ENCODE measurements around the gene CD6. TPM values are rescaled to one million over a fixed set of nuclear protein-coding genes. Genes with fewer than 3 reads are reported as not detected.

The CD6 gene
- total and polyA plus RNA-seq, 4 experiments from 2014 or later: 281 to 428 (median 356) TPM

GRCh38 chr11:60941371-60942119 lies 29.9 kb upstream of the CD6 start:
- no peaks in the 10 kb centered on the region for H3K4me1 ChIP-seq (ENCODE audit: insufficient read depth, low read length)
- Mint-ChIP-seq H3K9me3 (peaks cover 0 to 2% (median 0%) of the 10 kb centered on the region in 8 donors), H3K4me1 (peaks cover 2 to 9% (median 3%) of the 10 kb centered on the region in 4 donors), H3K27me3 (peaks cover 0 to 3% of the 10 kb centered on the region in 2 donors), H3K4me3 (no peak overlapping the region), H3K36me3 (no peaks in the 10 kb centered on the region), H3K27ac (no peak overlapping the region)
- intact Hi-C loops (cut with micrococcal nuclease): no loop called here
- H3K9me3 ChIP-seq (ENCODE audit: control insufficient read depth in 1 of 2, low read length in 2 of 2): no peaks in the 10 kb centered on the region
- H3K36me3 ChIP-seq (ENCODE audit: insufficient read depth, low read length): no peaks in the 10 kb centered on the region
- H3K4me3 ChIP-seq (ENCODE audit: low read length in 2 of 2): no peak overlapping the region
- POLR2A ChIA-PET (ENCODE audit: partially characterized antibody): interaction anchor here (0.7 kb wide), 1 partner anchor 32 kb away, joined by 3 read pairs; no protein-coding TSS in a partner anchor
- CTCF ChIA-PET (ENCODE audit: partially characterized antibody): interaction anchor here (2.0 kb wide), 1 partner anchor 25 kb away, joined by 5 read pairs; no protein-coding TSS in a partner anchor
- H3K27me3 ChIP-seq (ENCODE audit: insufficient read depth, low read length): no peaks in the 10 kb centered on the region
- no peak overlapping the region for H3K27ac ChIP-seq (ENCODE audit: low read depth, low read length)
- no peak for DNase-seq

GRCh38 chr11:60942219-60942618 lies 29.3 kb upstream of the CD6 start:
- H3K36me3 Mint-ChIP-seq: no peaks in the 10 kb centered on the region
- no peaks in the 10 kb centered on the region for H3K4me1 ChIP-seq (ENCODE audit: insufficient read depth, low read length)
- H3K4me3 Mint-ChIP-seq: peak overlapping the region in 1 of 8 donors; percentile 18
- H3K9me3 Mint-ChIP-seq: peaks cover 0 to 2% (median 0%) of the 10 kb centered on the region in 8 donors
- H3K9me3 ChIP-seq (ENCODE audit: control insufficient read depth in 1 of 2, low read length in 2 of 2): no peaks in the 10 kb centered on the region
- H3K36me3 ChIP-seq (ENCODE audit: insufficient read depth, low read length): no peaks in the 10 kb centered on the region
- H3K4me3 ChIP-seq (ENCODE audit: low read length in 2 of 2): no peak overlapping the region
- peaks cover 0 to 3% of the 10 kb centered on the region in 2 donors for H3K27me3 Mint-ChIP-seq
- H3K27ac ChIP-seq (ENCODE audit: low read depth, low read length): no peak overlapping the region
- H3K4me1 Mint-ChIP-seq: peaks cover 2 to 9% (median 3%) of the 10 kb centered on the region in 4 donors
- DNase-seq: no peak
- intact Hi-C loops (cut with micrococcal nuclease): no loop called here
- CTCF ChIA-PET (ENCODE audit: partially characterized antibody): interaction anchor here (2.0 kb wide), 1 partner anchor 26 kb away, joined by 5 read pairs; no protein-coding TSS in a partner anchor
- no peaks in the 10 kb centered on the region for H3K27me3 ChIP-seq (ENCODE audit: insufficient read depth, low read length)
- POLR2A ChIA-PET (ENCODE audit: partially characterized antibody): interaction anchor here (0.7 kb wide), 1 partner anchor 32 kb away, joined by 3 read pairs; no protein-coding TSS in a partner anchor
- H3K27ac Mint-ChIP-seq: peak overlapping the region in 2 of 7 donors; percentile 42 to 59

- H3K4me3 ChIP-seq (ENCODE audit: low read length in 2 of 2): no peak overlapping the region
- DNase-seq: no peak
- Mint-ChIP-seq H3K4me1 (peaks cover 2 to 9% (median 3%) of the 10 kb centered on the region in 4 donors), H3K27me3 (peaks cover 0 to 3% of the 10 kb centered on the region in 2 donors), H3K27ac (no peak overlapping the region), H3K36me3 (no peaks in the 10 kb centered on the region), H3K4me3 (no peak overlapping the region), H3K9me3 (peaks cover 0 to 2% (median 0%) of the 10 kb centered on the region in 8 donors)
- H3K36me3 ChIP-seq (ENCODE audit: insufficient read depth, low read length): no peaks in the 10 kb centered on the region
- intact Hi-C loops (cut with micrococcal nuclease): no loop called here
- no peaks in the 10 kb centered on the region for H3K27me3 ChIP-seq (ENCODE audit: insufficient read depth, low read length)
- no peak overlapping the region for H3K27ac ChIP-seq (ENCODE audit: low read depth, low read length)
- POLR2A ChIA-PET (ENCODE audit: partially characterized antibody): no interaction called here
- H3K4me1 ChIP-seq (ENCODE audit: insufficient read depth, low read length): no peaks in the 10 kb centered on the region
- CTCF ChIA-PET (ENCODE audit: partially characterized antibody): interaction anchor here (2.0 kb wide), 1 partner anchor 27 kb away, joined by 5 read pairs; no protein-coding TSS in a partner anchor
- no peaks in the 10 kb centered on the region for H3K9me3 ChIP-seq (ENCODE audit: control insufficient read depth in 1 of 2, low read length in 2 of 2)
Observed at GRCh38 chr11:60942970-60943565, 28.4 kb upstream of the CD6 start.

- H3K27ac Mint-ChIP-seq: peak overlapping the region in 1 of 7 donors; percentile 77
- Histone ChIP-seq H3K9me3 (ENCODE audit: control insufficient read depth in 1 of 2, low read length in 2 of 2) (no peaks in the 10 kb centered on the region), H3K36me3 (ENCODE audit: insufficient read depth, low read length) (no peaks in the 10 kb centered on the region), H3K27me3 (ENCODE audit: insufficient read depth, low read length) (peaks cover 3% of the 10 kb centered on the region), H3K4me3 (ENCODE audit: low read length in 2 of 2) (no peak overlapping the region), H3K27ac (ENCODE audit: low read depth, low read length) (no peak overlapping the region), H3K4me1 (ENCODE audit: insufficient read depth, low read length) (no peaks in the 10 kb centered on the region)
- peaks cover 3 to 7% of the 10 kb centered on the region in 2 donors for H3K27me3 Mint-ChIP-seq
- intact Hi-C loops (cut with micrococcal nuclease): no loop called here
- CTCF ChIA-PET (ENCODE audit: partially characterized antibody): interaction anchor here (1.5 to 1.8 kb wide), 2 partner anchors 13 to 243 kb away, joined by 3 to 7 read pairs; no protein-coding TSS in a partner anchor
- POLR2A ChIA-PET (ENCODE audit: partially characterized antibody): no interaction called here
- DNase-seq: no peak
- no peaks in the 10 kb centered on the region for H3K36me3 Mint-ChIP-seq
- H3K9me3 Mint-ChIP-seq: peaks cover 0 to 2% (median 0%) of the 10 kb centered on the region in 8 donors
- H3K4me1 Mint-ChIP-seq: peaks cover 2 to 6% (median 3%) of the 10 kb centered on the region in 4 donors
- H3K4me3 Mint-ChIP-seq: peak overlapping the region in 1 of 8 donors; percentile 30
Observed at GRCh38 chr11:60944490-60945294, 26.8 kb upstream of the CD6 start.

GRCh38 chr11:60945295-60945667 lies 26.2 kb upstream of the CD6 start:
- Histone ChIP-seq H3K4me1 (ENCODE audit: insufficient read depth, low read length) (no peaks in the 10 kb centered on the region), H3K4me3 (ENCODE audit: low read length in 2 of 2) (no peak overlapping the region), H3K27me3 (ENCODE audit: insufficient read depth, low read length) (peaks cover 3% of the 10 kb centered on the region), H3K36me3 (ENCODE audit: insufficient read depth, low read length) (no peaks in the 10 kb centered on the region), H3K9me3 (ENCODE audit: control insufficient read depth in 1 of 2, low read length in 2 of 2) (no peaks in the 10 kb centered on the region), H3K27ac (ENCODE audit: low read depth, low read length) (no peak overlapping the region)
- peak overlapping the region in 1 of 7 donors; percentile 77 for H3K27ac Mint-ChIP-seq
- CTCF ChIA-PET (ENCODE audit: partially characterized antibody): interaction anchor here (0.8 to 1.8 kb wide), 3 partner anchors 9 to 242 kb away, joined by 3 to 7 read pairs (median 3); no protein-coding TSS in a partner anchor
- no peaks in the 10 kb centered on the region for H3K36me3 Mint-ChIP-seq
- peaks cover 3 to 7% of the 10 kb centered on the region in 2 donors for H3K27me3 Mint-ChIP-seq
- no peak overlapping the region for H3K4me3 Mint-ChIP-seq
- DNase-seq: no peak
- POLR2A ChIA-PET (ENCODE audit: partially characterized antibody): no interaction called here
- H3K4me1 Mint-ChIP-seq: peaks cover 0 to 4% (median 0%) of the 10 kb centered on the region in 4 donors
- intact Hi-C loops (cut with micrococcal nuclease): no loop called here
- H3K9me3 Mint-ChIP-seq: peaks cover 0 to 2% (median 0%) of the 10 kb centered on the region in 8 donors

GRCh38 chr11:60946601-60947264 lies 24.7 kb upstream of the CD6 start:
- Histone ChIP-seq H3K9me3 (ENCODE audit: control insufficient read depth in 1 of 2, low read length in 2 of 2) (no peaks in the 10 kb centered on the region), H3K36me3 (ENCODE audit: insufficient read depth, low read length) (no peaks in the 10 kb centered on the region), H3K4me3 (ENCODE audit: low read length in 2 of 2) (no peak overlapping the region), H3K27ac (ENCODE audit: low read depth, low read length) (no peak overlapping the region), H3K27me3 (ENCODE audit: insufficient read depth, low read length) (peaks cover 9% of the 10 kb centered on the region), H3K4me1 (ENCODE audit: insufficient read depth, low read length) (no peaks in the 10 kb centered on the region)
- peaks cover 0 to 2% (median 0%) of the 10 kb centered on the region in 8 donors for H3K9me3 Mint-ChIP-seq
- POLR2A ChIA-PET (ENCODE audit: partially characterized antibody): no interaction called here
- no peak for DNase-seq
- no peaks in the 10 kb centered on the region for H3K36me3 Mint-ChIP-seq
- H3K4me3 Mint-ChIP-seq: no peak overlapping the region
- H3K4me1 Mint-ChIP-seq: peaks cover 0 to 6% (median under 1%) of the 10 kb centered on the region in 4 donors
- CTCF ChIA-PET (ENCODE audit: partially characterized antibody): no interaction called here
- intact Hi-C loops (cut with micrococcal nuclease): no loop called here
- H3K27ac Mint-ChIP-seq: no peak overlapping the region
- peaks cover 3 to 7% of the 10 kb centered on the region in 2 donors for H3K27me3 Mint-ChIP-seq

All from CD4-positive, alpha-beta memory T cell (primary cell).